ENCODE results near the gene CERK. TPM values are rescaled to one million over a fixed set of nuclear protein-coding genes. Genes with fewer than 3 reads are reported as not detected.

The CERK gene
- total RNA-seq, 1 experiment from 2014 or later, result 45.6 TPM

DNA sequence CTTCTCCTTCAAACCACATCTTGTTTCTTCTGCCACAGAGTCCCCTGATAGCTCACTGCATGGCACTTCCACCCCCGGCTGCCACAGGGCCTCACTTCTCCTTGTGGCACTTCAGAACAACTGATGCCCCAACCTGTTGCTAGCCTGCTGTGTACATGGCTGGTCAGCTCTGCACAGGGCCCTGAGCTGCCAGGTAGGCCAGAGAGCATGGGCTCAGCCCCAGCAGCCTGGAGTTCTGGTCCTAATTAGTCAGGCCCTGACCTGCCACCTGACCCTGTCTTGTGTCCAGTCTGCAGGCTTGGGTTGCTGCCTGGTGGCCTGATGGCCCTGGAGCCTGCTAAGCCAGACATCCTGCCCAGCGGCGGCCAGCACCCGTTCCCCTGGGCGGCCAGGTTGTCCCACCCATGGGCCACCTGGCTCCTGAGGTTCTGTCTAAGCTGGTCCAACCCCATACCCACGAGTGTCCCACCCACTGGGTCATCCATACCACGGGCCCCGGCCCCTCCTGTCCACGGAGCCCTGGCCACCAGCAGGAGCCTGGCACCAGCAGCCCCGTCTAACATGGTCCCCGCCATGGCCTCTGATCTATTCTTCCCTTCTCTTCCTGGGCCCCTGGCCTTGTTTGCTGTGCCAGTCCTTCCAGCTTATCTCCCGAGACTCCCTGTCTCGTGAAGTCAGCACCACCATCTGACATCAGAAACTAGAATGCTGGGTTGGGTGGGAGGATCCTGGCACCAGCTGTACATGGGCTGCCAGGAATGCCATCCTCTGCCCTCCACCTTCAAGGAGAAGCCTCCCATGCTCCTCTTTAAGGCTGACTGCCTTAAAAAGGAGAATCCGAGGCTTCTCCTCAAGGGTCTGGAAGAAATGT, 3.1 kb upstream of the CERK start:
- no peak overlapping the region for H3K27ac Mint-ChIP-seq
- no peaks in the 10 kb centered on the region for H3K36me3 Mint-ChIP-seq
- no peak for ATAC-seq
- ChIA-PET CTCF (no interaction called here), POLR2A (no interaction called here)
- TF ChIP-seq NFYB (CRISPR knock-in tag; conservative IDR thresholded peaks at IDR 0.05; ENCODE audit: low read depth) (no peak), FOXK1 (CRISPR knock-in tag; IDR thresholded peaks at IDR 0.05) (no peak)
- no peaks in the 10 kb centered on the region; the same call in 1 of the 2 replicates for H3K27me3 Mint-ChIP-seq (ENCODE audit: low read depth)
- peaks cover 15% of the 10 kb centered on the region for H3K4me1 Mint-ChIP-seq
- no peak for DNase-seq (ENCODE audit: low spot score)
- H3K4me3 Mint-ChIP-seq, result no peak overlapping the region
- H3K9me3 Mint-ChIP-seq, result peaks cover 5% of the 10 kb centered on the region; the same call in 1 of the 2 replicates

DNA sequence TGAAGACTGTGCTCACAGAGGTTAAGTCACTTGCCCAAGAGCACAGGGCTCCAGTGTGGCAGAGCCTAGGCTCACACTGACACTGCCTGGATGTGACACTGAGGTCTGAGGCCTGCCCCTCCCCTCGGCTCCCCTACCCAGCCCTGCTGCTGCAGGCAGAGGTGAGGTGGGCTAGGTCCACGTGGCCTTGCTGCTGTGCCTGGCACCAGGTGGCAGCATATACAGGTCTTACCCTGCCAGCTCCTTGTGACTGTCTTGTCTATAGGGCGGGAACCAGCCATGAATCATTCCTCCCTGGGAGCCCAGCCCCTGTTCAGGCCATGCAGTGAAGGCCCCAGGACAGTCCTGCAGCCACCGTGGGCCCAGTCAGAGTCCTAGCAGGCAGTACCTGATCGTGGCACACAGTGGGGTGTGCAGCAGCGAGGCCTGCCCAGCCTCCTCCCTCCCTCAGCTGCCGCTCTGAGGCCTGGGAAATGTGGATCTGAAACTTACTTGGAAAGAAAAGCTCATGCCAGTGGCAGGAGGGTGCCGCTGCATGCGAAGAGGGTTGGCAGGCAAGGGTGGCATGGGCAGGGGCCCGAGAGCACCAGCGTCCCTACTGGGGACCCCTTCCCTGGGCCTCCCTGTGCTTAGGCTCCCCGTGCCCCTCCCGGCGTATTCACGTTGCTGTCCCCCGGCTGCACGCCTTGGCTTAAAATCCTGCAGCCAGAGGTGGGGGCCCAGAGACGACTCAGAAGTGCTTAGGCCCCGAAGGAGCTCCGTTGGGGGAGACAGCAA, 1.2 kb upstream of the CERK start:
- no peak for DNase-seq (ENCODE audit: low spot score)
- TF ChIP-seq, protein P1, sequence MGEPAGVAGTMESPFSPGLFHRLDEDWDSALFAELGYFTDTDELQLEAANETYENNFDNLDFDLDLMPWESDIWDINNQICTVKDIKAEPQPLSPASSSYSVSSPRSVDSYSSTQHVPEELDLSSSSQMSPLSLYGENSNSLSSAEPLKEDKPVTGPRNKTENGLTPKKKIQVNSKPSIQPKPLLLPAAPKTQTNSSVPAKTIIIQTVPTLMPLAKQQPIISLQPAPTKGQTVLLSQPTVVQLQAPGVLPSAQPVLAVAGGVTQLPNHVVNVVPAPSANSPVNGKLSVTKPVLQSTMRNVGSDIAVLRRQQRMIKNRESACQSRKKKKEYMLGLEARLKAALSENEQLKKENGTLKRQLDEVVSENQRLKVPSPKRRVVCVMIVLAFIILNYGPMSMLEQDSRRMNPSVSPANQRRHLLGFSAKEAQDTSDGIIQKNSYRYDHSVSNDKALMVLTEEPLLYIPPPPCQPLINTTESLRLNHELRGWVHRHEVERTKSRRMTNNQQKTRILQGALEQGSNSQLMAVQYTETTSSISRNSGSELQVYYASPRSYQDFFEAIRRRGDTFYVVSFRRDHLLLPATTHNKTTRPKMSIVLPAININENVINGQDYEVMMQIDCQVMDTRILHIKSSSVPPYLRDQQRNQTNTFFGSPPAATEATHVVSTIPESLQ (CRISPR knock-in tag; IDR thresholded peaks at IDR 0.05), result no peak
- TF ChIP-seq IRF2 (CRISPR knock-in tag; IDR thresholded peaks at IDR 0.05; ENCODE audit: borderline replicate concordance, low read depth) (no peak), GTF2I (CRISPR knock-in tag; conservative IDR thresholded peaks at IDR 0.05) (no peak), OVOL2 (CRISPR knock-in tag; IDR thresholded peaks at IDR 0.05; ENCODE audit: borderline replicate concordance) (no peak), SP1 (CRISPR knock-in tag; conservative IDR thresholded peaks at IDR 0.05) (no peak), FOXK1 (CRISPR knock-in tag; IDR thresholded peaks at IDR 0.05) (no peak), MXD4 (CRISPR knock-in tag; IDR thresholded peaks at IDR 0.05; ENCODE audit: borderline replicate concordance) (no peak), NFE2L1 (CRISPR knock-in tag; IDR thresholded peaks at IDR 0.05) (no peak), TEAD4 (CRISPR knock-in tag; IDR thresholded peaks at IDR 0.05) (no peak)
- TF ChIP-seq, protein P2, sequence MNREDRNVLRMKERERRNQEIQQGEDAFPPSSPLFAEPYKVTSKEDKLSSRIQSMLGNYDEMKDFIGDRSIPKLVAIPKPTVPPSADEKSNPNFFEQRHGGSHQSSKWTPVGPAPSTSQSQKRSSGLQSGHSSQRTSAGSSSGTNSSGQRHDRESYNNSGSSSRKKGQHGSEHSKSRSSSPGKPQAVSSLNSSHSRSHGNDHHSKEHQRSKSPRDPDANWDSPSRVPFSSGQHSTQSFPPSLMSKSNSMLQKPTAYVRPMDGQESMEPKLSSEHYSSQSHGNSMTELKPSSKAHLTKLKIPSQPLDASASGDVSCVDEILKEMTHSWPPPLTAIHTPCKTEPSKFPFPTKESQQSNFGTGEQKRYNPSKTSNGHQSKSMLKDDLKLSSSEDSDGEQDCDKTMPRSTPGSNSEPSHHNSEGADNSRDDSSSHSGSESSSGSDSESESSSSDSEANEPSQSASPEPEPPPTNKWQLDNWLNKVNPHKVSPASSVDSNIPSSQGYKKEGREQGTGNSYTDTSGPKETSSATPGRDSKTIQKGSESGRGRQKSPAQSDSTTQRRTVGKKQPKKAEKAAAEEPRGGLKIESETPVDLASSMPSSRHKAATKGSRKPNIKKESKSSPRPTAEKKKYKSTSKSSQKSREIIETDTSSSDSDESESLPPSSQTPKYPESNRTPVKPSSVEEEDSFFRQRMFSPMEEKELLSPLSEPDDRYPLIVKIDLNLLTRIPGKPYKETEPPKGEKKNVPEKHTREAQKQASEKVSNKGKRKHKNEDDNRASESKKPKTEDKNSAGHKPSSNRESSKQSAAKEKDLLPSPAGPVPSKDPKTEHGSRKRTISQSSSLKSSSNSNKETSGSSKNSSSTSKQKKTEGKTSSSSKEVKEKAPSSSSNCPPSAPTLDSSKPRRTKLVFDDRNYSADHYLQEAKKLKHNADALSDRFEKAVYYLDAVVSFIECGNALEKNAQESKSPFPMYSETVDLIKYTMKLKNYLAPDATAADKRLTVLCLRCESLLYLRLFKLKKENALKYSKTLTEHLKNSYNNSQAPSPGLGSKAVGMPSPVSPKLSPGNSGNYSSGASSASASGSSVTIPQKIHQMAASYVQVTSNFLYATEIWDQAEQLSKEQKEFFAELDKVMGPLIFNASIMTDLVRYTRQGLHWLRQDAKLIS (CRISPR knock-in tag; IDR thresholded peaks at IDR 0.05; ENCODE audit: borderline replicate concordance), result no peak
- TF ChIP-seq, protein P3, sequence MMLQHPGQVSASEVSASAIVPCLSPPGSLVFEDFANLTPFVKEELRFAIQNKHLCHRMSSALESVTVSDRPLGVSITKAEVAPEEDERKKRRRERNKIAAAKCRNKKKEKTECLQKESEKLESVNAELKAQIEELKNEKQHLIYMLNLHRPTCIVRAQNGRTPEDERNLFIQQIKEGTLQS (CRISPR knock-in tag; conservative IDR thresholded peaks at IDR 0.05), result no peak
- TF ChIP-seq, protein P4, sequence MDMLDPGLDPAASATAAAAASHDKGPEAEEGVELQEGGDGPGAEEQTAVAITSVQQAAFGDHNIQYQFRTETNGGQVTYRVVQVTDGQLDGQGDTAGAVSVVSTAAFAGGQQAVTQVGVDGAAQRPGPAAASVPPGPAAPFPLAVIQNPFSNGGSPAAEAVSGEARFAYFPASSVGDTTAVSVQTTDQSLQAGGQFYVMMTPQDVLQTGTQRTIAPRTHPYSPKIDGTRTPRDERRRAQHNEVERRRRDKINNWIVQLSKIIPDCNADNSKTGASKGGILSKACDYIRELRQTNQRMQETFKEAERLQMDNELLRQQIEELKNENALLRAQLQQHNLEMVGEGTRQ (CRISPR knock-in tag; IDR thresholded peaks at IDR 0.05), result 0 out of 2 replicates have a peak, but pooled peaks have one; percentile 39
- TF ChIP-seq, protein P5, sequence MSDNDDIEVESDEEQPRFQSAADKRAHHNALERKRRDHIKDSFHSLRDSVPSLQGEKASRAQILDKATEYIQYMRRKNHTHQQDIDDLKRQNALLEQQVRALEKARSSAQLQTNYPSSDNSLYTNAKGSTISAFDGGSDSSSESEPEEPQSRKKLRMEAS (CRISPR knock-in tag; IDR thresholded peaks at IDR 0.05), result peak; percentile 69
- TF ChIP-seq, protein P6, sequence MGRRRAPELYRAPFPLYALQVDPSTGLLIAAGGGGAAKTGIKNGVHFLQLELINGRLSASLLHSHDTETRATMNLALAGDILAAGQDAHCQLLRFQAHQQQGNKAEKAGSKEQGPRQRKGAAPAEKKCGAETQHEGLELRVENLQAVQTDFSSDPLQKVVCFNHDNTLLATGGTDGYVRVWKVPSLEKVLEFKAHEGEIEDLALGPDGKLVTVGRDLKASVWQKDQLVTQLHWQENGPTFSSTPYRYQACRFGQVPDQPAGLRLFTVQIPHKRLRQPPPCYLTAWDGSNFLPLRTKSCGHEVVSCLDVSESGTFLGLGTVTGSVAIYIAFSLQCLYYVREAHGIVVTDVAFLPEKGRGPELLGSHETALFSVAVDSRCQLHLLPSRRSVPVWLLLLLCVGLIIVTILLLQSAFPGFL (CRISPR knock-in tag; IDR thresholded peaks at IDR 0.05; ENCODE audit: borderline replicate concordance), result no peak
- TF ChIP-seq, protein P7, sequence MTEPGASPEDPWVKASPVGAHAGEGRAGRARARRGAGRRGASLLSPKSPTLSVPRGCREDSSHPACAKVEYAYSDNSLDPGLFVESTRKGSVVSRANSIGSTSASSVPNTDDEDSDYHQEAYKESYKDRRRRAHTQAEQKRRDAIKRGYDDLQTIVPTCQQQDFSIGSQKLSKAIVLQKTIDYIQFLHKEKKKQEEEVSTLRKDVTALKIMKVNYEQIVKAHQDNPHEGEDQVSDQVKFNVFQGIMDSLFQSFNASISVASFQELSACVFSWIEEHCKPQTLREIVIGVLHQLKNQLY (CRISPR knock-in tag; IDR thresholded peaks at IDR 0.05), result no peak
- TF ChIP-seq, protein P8, sequence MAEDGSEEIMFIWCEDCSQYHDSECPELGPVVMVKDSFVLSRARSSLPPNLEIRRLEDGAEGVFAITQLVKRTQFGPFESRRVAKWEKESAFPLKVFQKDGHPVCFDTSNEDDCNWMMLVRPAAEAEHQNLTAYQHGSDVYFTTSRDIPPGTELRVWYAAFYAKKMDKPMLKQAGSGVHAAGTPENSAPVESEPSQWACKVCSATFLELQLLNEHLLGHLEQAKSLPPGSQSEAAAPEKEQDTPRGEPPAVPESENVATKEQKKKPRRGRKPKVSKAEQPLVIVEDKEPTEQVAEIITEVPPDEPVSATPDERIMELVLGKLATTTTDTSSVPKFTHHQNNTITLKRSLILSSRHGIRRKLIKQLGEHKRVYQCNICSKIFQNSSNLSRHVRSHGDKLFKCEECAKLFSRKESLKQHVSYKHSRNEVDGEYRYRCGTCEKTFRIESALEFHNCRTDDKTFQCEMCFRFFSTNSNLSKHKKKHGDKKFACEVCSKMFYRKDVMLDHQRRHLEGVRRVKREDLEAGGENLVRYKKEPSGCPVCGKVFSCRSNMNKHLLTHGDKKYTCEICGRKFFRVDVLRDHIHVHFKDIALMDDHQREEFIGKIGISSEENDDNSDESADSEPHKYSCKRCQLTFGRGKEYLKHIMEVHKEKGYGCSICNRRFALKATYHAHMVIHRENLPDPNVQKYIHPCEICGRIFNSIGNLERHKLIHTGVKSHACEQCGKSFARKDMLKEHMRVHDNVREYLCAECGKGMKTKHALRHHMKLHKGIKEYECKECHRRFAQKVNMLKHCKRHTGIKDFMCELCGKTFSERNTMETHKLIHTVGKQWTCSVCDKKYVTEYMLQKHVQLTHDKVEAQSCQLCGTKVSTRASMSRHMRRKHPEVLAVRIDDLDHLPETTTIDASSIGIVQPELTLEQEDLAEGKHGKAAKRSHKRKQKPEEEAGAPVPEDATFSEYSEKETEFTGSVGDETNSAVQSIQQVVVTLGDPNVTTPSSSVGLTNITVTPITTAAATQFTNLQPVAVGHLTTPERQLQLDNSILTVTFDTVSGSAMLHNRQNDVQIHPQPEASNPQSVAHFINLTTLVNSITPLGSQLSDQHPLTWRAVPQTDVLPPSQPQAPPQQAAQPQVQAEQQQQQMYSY (CRISPR knock-in tag; IDR thresholded peaks at IDR 0.05), result no peak

More for the DNA sequence above, 1.2 kb upstream of the CERK start:
- Mint-ChIP-seq H3K9me3 (peaks cover 5% of the 10 kb centered on the region; the same call in 1 of the 2 replicates), H3K4me1 (peaks cover 27% of the 10 kb centered on the region), H3K36me3 (no peaks in the 10 kb centered on the region), H3K4me3 (peak overlapping the region; percentile 65), H3K27ac (no peak overlapping the region), H3K27me3 (ENCODE audit: low read depth) (no peaks in the 10 kb centered on the region; the same call in 1 of the 2 replicates)
- ATAC-seq, result peak; percentile 41
- ChIA-PET CTCF (interaction anchor here (0.6 to 2.6 kb wide), 7 partner anchors 17 to 704 kb away, joined by 3 to 13 read pairs (median 4); partner anchors contain the start of gene TBC1D22A), POLR2A (interaction anchor here (0.8 to 1.8 kb wide), 2 partner anchors 23 to 176 kb away, joined by 4 to 6 read pairs; partner anchors contain the start of gene TBC1D22A)

Data from WTC11 (cell line).